CD1c-positive myeloid dendritic cell (primary cell): ENCODE data around the gene PPIL6.

Experiments used
- DNase-seq: peaks from one replicate; pipeline ENCODE4 v3.0.0-alpha.2; 2016; ENCODE audit errors: extremely low spot score

Gene PPIL6

GRCh38 chr6:109363753-109364152, 76.7 kb downstream of the PPIL6 start:
- no peak for DNase-seq

DNA sequence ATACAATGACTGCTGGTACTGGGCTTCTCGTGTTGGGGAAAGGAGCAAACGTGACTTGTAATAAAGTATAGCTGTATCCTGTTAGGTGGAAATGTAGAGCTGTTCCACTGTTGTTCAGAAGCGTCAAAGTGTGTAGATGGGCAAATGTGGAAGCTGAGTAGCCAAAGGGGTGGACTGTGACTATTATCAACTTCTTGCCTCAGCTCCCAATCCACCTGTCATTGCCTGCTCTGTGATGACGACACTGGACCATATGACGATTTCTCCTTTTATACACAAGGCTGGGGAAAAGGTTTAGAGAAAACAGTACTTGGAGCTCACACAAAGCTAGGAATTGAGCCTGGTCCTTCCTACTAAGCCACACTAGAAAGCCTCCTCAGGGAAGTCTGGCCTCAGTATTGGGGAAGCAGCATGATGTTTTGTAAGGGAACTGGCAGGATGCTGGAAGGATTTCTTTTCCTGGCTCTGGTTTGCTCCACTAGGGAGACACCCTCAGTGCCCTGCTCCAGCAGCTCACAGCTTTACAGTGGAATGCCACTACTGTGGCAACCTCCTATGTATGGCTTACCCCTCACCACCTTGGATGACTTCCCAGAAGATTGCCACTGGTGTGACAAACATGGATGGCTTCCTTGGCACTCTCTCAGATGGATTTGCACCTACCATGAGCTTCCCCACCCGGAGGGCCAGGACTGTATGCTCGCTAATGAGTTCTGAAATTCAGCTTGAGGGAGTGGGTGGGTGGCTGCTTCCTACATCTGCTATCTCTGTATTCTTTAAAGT, 78.1 kb downstream of the PPIL6 start:
- no peak for DNase-seq

- DNase-seq = no peak
Observed at GRCh38 chr6:109360791-109361190, 79.6 kb downstream of the PPIL6 start.

DNA sequence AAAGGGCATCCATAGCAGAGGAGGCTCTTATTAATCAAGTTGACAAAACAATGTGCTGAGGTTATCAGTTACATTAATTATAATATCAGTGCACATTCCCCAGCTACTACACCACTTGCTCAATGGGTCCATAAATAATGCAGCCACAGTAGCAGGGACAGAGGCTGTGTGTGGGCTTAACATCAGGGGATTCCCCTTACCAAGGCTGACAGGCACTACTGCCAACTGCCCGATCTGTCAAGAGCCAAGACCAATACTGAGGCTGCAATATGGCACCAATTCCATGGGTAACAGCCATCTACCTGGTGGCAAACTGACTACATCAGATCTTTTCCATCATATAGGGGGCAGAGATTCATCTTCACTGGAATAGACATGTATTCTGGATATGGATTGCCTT, 80.1 kb downstream of the PPIL6 start:
- DNase-seq = no peak

- DNase-seq = no peak
Observed at GRCh38 chr6:109359248-109359647, 81.2 kb downstream of the PPIL6 start.

DNA sequence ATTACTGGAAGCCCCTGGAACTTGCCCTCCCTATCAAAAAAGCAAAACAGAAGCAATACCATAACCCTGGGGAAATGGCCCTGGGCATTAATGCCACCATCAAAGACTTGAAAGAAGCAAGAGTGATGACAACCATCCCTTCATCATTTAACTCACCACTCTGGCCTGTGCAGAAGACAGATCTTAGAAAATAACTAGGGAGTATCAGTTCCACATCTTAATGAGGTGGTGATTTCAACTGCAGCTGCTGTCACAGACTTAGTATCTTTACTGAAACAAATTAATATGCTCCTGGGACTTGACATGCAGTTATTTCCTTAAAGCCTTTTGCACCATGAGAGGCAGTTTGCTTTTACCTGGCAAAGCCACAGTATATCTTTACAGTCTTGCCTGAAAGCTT, 82.2 kb downstream of the PPIL6 start:
- no peak for DNase-seq

DNA sequence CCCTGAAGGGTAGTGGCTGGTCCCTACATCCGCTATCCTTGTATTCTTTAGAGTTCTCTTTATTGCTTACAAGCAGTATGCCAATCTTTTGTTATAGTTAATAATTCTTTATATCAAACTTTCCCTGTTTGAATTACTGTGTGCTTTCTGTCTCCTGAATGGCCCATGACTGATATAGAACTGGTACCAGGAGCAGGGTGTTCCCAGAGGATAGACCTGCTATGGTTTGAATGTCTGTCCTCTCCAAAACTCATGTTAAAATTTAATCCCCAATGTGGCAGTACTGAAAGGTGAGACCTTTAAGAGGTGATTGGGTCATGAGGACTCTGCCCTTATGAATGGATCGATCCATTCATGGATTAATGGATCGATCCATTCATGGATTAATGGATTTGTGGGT, 84.2 kb downstream of the PPIL6 start:
- no peak for DNase-seq

- DNase-seq = no peak
Observed at GRCh38 chr6:109351231-109352130, 88.9 kb downstream of the PPIL6 start.

DNA sequence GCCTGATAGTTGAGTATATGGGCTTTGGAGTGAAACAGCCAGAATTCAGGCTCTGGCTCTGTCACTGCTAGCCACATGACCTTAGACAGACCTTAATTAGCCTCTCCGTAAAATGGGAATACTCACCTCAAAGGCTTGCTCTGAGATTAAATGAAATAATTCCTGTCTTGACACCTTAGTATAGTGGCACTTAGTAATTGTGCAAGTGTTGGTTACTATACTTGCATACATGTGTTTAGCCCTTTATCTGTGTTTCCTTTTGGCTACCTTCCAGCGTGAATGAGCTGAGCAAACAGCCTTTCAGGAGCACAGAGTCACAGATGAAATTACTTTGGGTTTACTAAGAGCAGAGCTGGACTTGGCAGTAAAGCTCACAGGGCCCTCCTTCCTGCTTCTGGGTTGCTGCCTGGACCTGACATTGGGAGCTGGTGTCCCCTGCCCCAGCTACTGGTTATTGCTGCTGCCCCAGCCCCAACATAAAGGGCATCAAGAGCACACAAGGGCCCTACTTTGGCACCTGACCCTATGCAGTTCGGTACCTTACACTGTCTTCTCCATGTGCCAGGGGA, 90.9 kb downstream of the PPIL6 start:
- no peak for DNase-seq

DNA sequence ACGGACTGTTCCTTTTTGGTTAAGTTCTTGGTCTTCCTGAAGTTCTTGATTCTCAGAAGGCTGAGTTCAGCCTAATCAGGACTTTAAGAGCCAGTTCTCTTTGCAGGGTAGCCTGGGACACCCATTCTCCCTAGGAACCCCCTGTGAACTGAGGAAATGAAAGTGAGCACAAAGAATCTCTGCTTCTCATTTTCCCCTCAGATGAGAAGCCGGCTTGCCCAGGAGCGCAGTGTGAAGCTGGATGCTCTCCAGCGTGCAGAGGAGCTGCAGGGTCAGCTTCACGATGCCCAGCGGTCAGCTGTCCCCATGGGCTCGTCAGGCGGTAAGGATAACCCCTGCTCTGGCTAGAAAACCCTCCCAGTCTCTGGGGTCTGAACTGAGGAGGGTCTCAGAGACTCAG, 92.2 kb downstream of the PPIL6 start:
- DNase-seq = peak; percentile 42

GRCh38 chr6:109347779-109348178, 92.6 kb downstream of the PPIL6 start:
- no peak for DNase-seq

DNA sequence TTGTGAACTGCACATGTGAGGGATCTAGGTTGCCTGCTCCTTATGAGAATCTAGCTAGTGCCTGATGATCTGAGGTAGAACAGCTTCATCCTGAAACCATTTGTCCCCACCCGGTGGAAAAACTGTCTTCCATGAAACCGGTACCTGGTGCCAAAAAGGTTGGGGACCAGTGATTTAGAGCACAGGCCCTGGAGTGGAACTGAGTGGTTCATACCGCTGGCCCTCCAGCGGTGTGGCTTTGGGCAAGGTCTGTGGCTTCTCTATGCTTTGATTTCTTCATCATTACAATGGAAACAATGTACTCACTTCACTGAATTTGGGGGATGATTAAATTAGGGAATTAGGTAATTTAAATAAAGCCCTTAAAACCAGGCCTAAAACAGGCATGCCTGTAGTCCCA, 94.4 kb downstream of the PPIL6 start:
- DNase-seq = no peak

GRCh38 chr6:109344226-109344625, 96.2 kb downstream of the PPIL6 start:
- no peak for DNase-seq

- DNase-seq = no peak
Observed at GRCh38 chr6:109343518-109343917, 96.9 kb downstream of the PPIL6 start.

GRCh38 chr6:109342911-109343310, 97.5 kb downstream of the PPIL6 start:
- no peak for DNase-seq

- DNase-seq = no peak
Observed at GRCh38 chr6:109342506-109342905, 97.9 kb downstream of the PPIL6 start.

DNA sequence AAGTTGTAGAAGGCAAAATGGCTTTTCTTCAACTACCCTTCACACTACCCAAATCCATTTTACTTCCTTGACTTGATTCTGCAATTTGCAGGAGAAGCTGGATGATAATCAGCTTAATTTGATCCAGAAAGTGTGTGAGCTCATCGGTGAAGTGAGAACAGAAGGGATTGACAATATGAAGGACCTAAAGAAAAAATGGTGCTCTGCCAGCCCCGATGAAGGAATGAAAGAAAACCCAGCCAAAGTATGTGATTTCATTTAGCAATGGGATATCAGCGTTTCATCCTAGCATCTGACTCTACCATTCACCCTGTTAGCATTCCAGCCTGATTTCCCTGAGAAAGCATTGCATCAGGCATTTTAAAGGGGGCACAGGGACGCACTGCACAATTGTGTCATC, 99.6 kb downstream of the PPIL6 start:
- DNase-seq = no peak
